ENCODE measurements around the gene B3GNT7.
"Not testable (repeated sequence)": the region's sequence is repeated elsewhere in the genome, so short reads cannot be mapped to it uniquely, and the experiment has no call there.

B3GNT7 gene, protein sequence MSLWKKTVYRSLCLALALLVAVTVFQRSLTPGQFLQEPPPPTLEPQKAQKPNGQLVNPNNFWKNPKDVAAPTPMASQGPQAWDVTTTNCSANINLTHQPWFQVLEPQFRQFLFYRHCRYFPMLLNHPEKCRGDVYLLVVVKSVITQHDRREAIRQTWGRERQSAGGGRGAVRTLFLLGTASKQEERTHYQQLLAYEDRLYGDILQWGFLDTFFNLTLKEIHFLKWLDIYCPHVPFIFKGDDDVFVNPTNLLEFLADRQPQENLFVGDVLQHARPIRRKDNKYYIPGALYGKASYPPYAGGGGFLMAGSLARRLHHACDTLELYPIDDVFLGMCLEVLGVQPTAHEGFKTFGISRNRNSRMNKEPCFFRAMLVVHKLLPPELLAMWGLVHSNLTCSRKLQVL

DNA sequence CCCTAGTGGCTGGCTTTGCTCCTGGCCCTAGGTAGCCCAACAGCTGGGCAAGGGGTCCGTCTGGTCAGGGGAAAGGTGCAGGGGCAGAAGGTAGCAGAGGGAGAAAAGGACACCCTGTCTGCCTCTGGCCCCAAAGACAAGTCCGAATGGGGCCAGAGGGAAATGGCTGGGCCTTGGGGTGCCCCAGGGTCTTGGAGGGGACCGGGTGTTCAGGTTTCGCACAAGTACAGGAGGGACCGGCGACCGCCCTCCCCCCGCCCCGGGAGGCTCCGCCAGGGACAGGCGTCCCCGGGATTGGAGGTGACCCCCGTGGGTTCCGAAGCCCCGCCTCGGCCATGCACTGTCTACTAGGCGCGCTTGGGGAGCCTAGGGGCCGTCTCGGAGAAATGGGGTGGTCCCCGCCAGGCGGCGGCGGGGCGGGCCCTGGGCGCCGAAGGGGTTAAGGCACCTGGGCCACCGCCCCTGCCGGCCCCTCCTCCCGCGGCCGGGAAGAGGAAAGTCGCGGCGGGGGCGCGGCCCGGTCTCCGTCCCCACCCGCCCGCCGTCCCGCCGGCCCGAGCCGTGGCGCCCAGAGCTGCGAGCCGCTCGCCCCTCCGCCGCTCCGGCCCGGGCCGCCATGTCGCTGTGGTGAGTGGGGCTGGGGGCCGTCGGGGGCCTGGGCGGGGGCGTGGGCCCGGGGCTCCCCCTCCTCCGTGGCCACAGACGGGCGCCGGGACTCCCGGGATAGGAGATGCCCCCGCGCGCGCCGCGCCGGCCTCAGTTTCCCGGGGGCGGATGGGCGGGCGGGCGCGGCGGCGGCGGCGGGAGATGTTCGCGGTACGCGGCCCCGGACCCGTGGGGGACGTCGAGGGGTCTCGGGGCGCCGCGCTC is at the start of gene B3GNT7:
TSS of gene B3GNT7 (plus strand) at position 523 of the 870 bp plus-strand sequence. CDS start at position 617, 94 bp downstream.
- DNase-seq, result no peak

- DNase-seq, result no peak
These were observed 48.4 kb upstream of the B3GNT7 start for GRCh38 chr2:231347081-231347480.

GRCh38 chr2:231347638-231348037 is 47.9 kb upstream of the B3GNT7 start:
- no peak for DNase-seq

DNA sequence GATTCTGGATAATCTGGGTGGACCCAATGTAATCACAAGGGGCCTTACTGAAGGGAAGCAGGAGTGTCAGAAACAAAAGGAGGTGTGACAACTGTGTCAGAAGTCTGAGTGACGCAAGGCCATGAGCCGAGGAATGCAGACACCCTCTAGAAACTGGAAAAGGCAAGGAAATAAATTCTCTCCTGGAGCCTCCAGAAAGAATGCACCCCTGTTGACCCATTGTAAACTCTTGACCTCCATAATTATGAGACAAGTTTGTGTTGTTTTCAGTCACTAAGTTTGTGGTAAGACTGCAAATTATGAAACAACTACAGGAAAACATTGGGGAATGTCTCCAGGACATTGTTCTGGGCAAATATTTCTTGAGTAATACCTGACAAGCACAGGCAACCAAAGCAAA is 47.3 kb upstream of the B3GNT7 start:
- DNase-seq, result no peak

DNA sequence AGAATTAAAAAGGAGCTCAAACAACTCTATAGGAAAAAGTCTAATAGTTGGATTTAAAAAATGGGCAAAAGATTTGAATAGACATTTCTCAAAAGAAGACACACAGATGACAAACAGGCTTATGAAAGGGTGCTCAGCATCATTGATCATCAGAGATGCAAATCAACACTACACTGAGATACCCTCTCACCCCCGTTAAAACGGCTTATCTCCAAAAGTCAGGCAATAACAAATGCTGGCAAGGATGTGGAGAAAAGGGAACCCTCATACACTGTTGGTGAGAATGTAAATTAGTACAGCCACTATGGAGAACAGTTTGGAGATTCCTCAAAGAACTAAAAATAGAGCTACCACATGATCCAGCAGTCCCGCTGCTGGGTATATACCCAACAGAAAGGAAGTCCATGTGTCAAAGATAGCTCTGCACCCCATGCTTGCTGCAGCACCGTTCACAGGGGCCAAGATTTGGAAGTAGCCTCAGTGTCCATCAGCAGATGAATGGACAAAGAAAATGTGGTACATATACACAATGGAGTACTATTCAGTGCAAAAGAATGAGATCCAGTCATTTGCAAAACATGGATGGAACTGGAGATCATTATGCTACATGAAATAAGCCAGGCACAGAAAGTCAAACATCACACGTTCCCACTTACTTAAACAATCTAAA is 46.7 kb upstream of the B3GNT7 start:
- no peak for DNase-seq

DNA sequence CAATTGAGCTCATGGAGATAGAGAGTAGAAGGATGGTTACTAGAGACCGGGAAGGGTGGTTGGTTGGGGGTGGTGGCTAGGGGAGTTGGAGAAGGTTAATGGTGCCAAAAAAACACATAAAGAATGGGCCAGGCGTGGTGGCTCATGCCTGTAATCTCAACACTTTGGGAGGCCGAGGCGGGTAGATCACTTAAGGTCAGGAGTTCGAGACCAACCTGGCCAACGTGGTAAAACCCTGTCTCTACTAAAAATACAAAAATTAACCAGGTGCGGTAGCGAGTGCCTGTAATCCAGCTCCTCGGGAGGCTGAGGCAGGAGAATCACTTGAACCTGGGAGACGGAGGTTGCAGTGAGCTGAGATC is 46.2 kb upstream of the B3GNT7 start:
- not testable (repeated sequence) for DNase-seq

DNA sequence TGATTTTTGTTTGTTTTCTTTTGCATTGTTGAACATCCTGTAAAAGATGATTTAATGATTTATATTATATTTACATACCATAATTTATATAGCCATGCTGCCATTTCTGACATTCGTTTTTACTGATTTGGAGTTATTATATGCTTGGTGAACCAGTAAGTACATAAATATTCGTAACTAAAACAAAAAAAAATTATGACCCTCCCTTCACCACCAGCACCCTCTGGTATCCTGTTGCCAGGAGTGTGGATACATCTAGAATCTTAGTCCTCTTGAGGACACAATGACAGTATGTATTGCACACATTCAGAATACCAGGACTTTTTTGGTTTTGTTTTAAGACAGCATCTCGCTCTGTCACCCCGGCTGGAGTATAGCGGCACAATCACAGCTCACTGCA is 43.9 kb upstream of the B3GNT7 start:
- DNase-seq, result no peak

DNA sequence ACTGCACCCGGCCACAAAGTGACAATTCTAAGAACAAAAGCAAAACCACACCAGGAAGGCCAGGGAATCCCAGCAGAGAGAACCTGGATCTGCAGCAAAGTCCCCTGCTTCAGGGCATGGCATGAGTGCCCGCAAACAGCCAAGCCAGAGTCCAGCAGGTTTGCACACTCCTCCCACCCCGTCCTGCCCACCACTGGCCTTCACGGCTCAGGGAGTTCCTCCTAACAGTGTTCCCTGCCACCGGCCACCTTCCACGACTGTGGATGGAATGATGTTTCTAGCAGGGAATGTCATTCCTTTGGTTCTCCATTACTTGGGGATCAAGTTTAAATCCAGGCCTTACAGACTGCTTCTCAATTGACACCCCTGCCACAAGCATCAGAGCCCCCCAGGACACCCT is 42.0 kb upstream of the B3GNT7 start:
- DNase-seq, result no peak

DNA sequence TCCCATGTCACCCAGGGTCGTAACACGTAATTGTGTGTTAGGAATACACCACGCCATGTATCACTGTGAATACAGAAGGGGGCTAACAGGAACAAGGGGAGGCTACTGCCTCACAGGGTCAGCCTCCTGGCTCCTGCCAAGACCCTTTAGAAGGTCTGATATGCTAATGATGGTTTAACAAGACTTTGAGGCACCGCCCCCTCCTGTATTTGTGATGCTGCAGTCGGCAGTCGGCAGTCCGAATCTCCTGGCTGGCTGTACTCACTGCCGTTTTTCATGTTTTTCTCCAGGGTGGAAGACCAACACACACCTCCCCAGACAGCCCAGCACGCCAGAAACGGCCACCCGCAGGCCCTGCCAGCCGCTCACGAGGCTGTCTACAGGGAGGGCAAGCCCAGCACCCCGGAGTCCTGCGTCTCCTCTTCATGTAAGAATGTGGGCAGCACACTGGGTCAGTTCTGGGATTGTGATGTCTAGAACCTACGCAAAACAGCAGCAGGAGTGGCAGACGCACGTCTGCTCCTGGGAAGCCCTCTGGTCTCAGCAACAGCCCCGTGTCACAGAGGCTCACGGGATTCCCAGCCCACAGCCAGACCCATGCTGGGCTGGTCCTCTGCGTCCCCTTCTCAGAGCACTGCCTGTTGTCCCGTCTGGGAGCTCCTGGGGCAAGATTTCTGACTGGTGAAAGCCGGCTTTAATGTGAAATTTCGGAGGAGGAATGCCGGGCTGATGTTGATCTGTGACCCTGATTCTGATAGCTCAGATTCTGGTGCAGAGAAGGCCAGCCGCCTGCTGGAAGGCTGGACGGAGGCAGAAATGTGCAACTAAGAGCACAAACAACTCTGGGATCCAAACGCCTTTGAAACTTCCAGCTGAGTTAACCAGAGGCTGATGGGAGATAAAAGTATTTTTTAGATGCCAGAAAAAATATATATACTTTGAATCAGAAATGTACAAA is 39.7 kb upstream of the B3GNT7 start:
- DNase-seq, result no peak

DNA sequence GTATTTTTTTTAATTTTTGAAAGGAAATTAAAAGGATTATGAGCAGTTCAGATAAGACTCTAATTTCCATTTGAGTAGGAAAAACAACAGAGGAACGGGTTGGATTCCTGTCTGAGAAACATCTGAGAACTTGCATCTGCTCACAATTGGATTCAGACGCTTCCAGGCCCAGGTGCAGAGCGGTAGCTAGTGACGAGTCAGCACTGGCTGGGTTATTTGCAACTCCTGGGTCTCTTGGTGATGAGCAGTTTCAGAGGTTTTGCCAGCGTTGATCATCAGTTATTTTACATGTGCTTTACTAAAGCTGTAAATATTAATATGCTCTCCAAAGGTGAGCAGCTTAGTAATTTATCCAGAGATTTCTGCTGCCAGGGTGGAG is 39.1 kb upstream of the B3GNT7 start:
- no peak for DNase-seq

DNA sequence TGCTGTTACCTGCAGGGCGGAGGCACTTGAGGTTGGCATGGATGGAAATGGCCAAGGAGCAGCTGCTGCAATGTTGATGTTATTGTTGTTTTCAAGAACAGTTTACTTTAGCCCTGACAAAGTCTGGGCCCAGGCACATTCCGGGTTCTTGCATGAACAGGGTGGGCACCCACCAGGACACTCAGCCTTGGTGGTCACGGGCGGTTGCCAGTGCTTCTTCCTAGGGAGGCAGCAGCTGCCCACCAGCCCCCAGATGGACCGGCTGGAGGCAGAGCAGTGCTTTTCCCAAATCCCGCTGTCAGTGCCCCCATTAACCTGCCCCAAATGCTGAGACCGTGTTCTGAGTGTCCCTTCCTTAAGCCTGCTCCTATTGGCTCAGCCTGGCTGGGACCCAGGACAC is 38.5 kb upstream of the B3GNT7 start:
- no peak for DNase-seq

DNA sequence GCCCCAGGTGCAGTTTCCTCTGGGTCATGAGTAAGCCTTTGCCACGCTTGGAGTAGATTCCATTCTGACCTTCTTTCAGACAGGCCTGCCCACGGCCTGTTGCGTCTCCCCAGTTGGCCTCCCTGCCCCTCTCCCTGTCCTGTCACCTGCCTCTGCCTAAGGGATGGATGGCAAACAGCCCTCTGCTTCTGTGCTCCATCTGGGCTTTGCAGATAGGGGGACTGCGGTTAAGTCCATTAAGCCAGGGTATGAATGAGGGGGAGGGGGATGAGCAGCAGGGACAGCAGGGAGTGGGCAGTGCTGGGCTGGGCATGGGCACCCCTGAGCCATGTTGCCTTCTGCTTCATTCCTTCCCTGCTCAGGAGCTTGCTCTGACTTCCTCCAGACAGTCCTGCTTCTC is 37.6 kb upstream of the B3GNT7 start:
- no peak for DNase-seq

- no peak for DNase-seq
These were observed 36.1 kb upstream of the B3GNT7 start for GRCh38 chr2:231359441-231359840.

GRCh38 chr2:231359948-231360347 is 35.6 kb upstream of the B3GNT7 start:
- no peak for DNase-seq

DNA sequence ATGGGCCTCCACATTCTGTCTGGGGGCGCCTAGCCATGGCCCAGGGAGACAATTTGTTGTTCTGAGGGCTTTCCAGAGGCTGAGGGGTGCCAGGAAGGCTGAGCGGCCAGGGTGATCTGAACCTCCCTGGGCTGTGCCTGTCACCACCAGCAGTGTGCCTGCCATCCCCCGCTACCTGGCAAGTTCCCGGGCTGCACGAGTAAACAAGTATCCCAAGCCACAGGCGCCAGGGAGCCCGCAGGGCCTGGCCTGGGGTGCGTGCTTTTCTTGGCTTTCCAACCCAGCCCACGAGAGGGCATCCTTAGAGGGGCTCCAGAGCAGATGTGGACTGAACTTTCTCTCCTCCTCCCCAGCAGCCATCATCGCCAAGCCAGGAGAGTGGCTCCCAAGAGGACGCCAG is 35.1 kb upstream of the B3GNT7 start:
- DNase-seq, result no peak

- DNase-seq, result no peak
These were observed 34.6 kb upstream of the B3GNT7 start for GRCh38 chr2:231360881-231361371.

GRCh38 chr2:231361701-231362554 is 33.6 kb upstream of the B3GNT7 start:
- DNase-seq, result no peak

DNA sequence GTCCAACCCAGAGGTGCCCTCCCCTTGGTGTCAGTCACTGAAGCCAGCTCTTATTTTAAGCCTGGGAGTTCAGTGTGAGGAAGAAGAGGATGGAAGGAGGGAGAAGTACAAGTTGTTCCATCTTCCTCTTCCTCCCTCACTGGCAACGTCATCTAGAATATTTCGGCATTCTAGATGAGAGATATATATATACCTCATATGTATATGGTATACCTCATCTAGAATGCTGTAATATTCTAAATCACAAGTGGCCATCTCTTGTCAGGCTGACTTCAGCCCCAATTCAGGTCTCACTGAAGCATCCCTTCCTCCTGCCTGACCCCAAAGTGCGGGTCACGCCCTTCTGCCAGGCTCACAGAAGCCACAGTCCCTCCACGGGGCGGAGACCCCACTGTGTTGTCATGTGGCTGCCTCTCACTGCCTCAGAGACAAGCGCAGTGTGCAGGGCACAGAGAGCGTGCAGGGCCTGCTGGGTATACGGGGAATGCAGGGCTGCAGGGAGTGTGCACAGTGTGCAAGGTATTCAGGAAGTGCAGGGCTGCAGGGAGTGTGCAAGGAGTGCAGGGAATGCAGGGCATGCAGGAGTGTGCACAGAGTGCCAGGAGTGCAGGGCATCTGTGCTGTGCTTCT is 32.8 kb upstream of the B3GNT7 start:
- DNase-seq, result no peak

DNA sequence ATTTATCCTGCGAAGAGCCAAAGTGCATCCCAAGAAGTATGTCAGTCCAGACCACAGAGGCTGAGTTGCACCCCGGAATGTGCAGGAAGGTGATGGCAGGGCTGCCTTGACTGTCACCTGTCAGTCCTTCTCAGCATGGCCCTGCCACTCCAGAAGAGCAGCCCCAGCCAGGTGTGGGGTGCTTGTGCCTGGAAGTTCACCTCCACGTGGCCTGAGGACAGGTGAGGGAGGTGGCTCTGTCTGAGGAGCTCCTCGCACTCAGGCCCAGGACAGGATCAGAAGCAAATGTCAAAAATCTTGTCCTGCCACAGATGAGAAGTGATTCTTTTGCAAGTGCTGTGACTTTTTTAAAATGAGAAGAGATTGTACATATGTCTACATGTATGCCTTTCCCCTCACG is 31.4 kb upstream of the B3GNT7 start:
- no peak for DNase-seq

GRCh38 chr2:231364961-231365810 is 30.3 kb upstream of the B3GNT7 start:
- DNase-seq, result no peak

All from right forelimb (tissue), 1 donor.